SK-N-SH (cell line): ENCODE measurements around the gene LRRC70. TPM values are rescaled to one million over a fixed set of nuclear protein-coding genes. Genes with fewer than 3 reads are reported as not detected.

ENCODE experiments used
- CTCF ChIA-PET: fragments of 300-600, 350-600 bp; formaldehyde crosslinking; extraction: SDS; loops from one replicate; lab custom pipeline; 2021; lab: Yijun Ruan, JAX
- POLR2A ChIA-PET: fragments of 350-600 bp; sonication (Branson Sonifier 250); formaldehyde crosslinking; extraction: SDS; loops from one replicate; lab custom pipeline; 2020; ENCODE audit warnings: antibody characterized with exemption, inconsistent platforms; lab: Yijun Ruan, JAX
- DNase-seq: peaks from one replicate; pipeline ENCODE4 v3.0.0; 2012
- H2AFZ ChIP-seq: fragments of 200-600 bp; sonication (generic); 2 replicates; pipeline ENCODE4 v1.8.1; 2016; ENCODE audit warnings: antibody characterized with exemption, mild to moderate bottlenecking, low read depth
- H3F3A ChIP-seq: fragments of 200-600 bp; sonication (generic); replicated peaks from 2 replicates; pipeline ENCODE3; 2016; ENCODE audit warnings: antibody characterized with exemption, mild to moderate bottlenecking; ENCODE audit not compliant: insufficient read depth
- H3K27ac ChIP-seq, 2 experiments: fragments of 200-500 bp in 1 of 2; fragments of 200-600 bp in 1 of 2; sonication (Bioruptor generic) in 1 of 2; sonication (generic), shearing (Covaris generic) in 1 of 2; 2 replicates each; pipeline versions ENCODE4 v1.5.1 to v1.6.1; 2014 to 2016; ENCODE audit warnings: low read depth in 2 of 2, inconsistent platforms in 1 of 2, low read length in 1 of 2, mild to moderate bottlenecking in 1 of 2, mixed read lengths in 1 of 2
- H3K27me3 ChIP-seq: fragments of 200-600 bp; sonication (generic), shearing (Covaris generic); 2 replicates; pipeline ENCODE4 v1.6.1; 2016; ENCODE audit warnings: mixed run types; ENCODE audit not compliant: insufficient read depth
- H3K36me3 ChIP-seq, 2 experiments: fragments of 200-500 bp in 1 of 2; fragments of 200-600 bp in 1 of 2; sonication (Bioruptor generic) in 1 of 2; sonication (generic) in 1 of 2; replicated peaks in 1 of 2; 2 replicates each; pipeline versions ENCODE3 to v1.5.1; 2014 to 2016; ENCODE audit warnings: low read length in 1 of 2, mild to moderate bottlenecking in 1 of 2; ENCODE audit not compliant: insufficient read depth in 2 of 2, control insufficient read depth in 1 of 2
- H3K4me1 ChIP-seq, 2 experiments: fragments of 200-500 bp in 1 of 2; fragments of 200-600 bp in 1 of 2; sonication (Bioruptor generic) in 1 of 2; sonication (generic), shearing (Covaris generic) in 1 of 2; 2 replicates each; pipeline versions ENCODE4 v1.5.1 to v1.6.1; 2014 to 2016; ENCODE audit warnings: low read depth in 1 of 2, low read length in 1 of 2, mixed run types in 1 of 2; ENCODE audit not compliant: insufficient read depth in 2 of 2, control insufficient read depth in 1 of 2
- H3K4me2 ChIP-seq: fragments of 200-600 bp; sonication (generic), shearing (Covaris generic); 2 replicates; pipeline ENCODE4 v1.6.1; 2017; ENCODE audit warnings: mixed run types
- H3K4me3 ChIP-seq, 2 experiments: fragments of 200-500 bp in 1 of 2; fragments of 200-600 bp in 1 of 2; sonication (Bioruptor generic) in 1 of 2; sonication (generic), shearing (Covaris generic) in 1 of 2; 2 replicates each; pipeline versions ENCODE4 v1.5.1 to v1.8.1; 2014 to 2016; ENCODE audit warnings: low read depth in 2 of 2, inconsistent platforms in 1 of 2, low read length in 1 of 2, mild to moderate bottlenecking in 1 of 2, mixed read lengths in 1 of 2, moderate library complexity in 1 of 2
- H3K79me2 ChIP-seq: fragments of 200-600 bp; sonication (generic); 2 replicates; pipeline ENCODE4 v1.8.1; 2017; ENCODE audit warnings: mild to moderate bottlenecking; ENCODE audit not compliant: insufficient read depth
- H3K9ac ChIP-seq: fragments of 200-600 bp; sonication (generic); 2 replicates; pipeline ENCODE4 v1.6.1; 2017; ENCODE audit warnings: mixed run types
- H3K9me2 ChIP-seq: fragments of 200-600 bp; sonication (generic); 2 replicates; pipeline ENCODE4 v1.6.1; 2017; ENCODE audit warnings: mixed run types
- H3K9me3 ChIP-seq: fragments of 200-600 bp; sonication (generic); 2 replicates; pipeline ENCODE4 v1.6.1; 2017; ENCODE audit warnings: mixed run types, mild to moderate bottlenecking, moderate library complexity
- H4K20me1 ChIP-seq: fragments of 200-600 bp; sonication (generic); 2 replicates; pipeline ENCODE4 v1.6.1; 2017; ENCODE audit warnings: mild to moderate bottlenecking, mixed run types; ENCODE audit not compliant: insufficient read depth
- FOSL2 ChIP-seq: IDR thresholded peaks from 2 replicates; pipeline ENCODE4 v1.4.0; 2012; ENCODE audit warnings: low read depth, mild to moderate bottlenecking, moderate library complexity, borderline replicate concordance
- FOXJ3 ChIP-seq: sonication (generic); formaldehyde crosslinking; IDR thresholded peaks from 2 replicates; pipeline ENCODE4 v1.5.1; 2020; ENCODE audit warnings: mild to moderate bottlenecking, missing genetic modification reagents
- GATA2 ChIP-seq: sonication (generic); formaldehyde crosslinking; IDR thresholded peaks from 2 replicates; pipeline ENCODE4 v1.5.0; 2020; ENCODE audit warnings: mild to moderate bottlenecking, missing genetic modification reagents
- JUND ChIP-seq: IDR thresholded peaks from 2 replicates; pipeline ENCODE4 v1.4.0; 2012
- RFX5 ChIP-seq: IDR thresholded peaks from 2 replicates; pipeline ENCODE4 v1.6.1; 2012; ENCODE audit warnings: mild to moderate bottlenecking, improper control_type of control experiment, low read length
- RXRA ChIP-seq: IDR thresholded peaks from 2 replicates; pipeline ENCODE4 v1.4.0; 2012; ENCODE audit warnings: low read depth, mild to moderate bottlenecking, borderline replicate concordance
- TCF12 ChIP-seq: IDR thresholded peaks from 2 replicates; pipeline ENCODE4 v1.4.0; 2012
- WGBS: methylation state at CpG from one replicate; pipeline ENCODE4 v1.1.6; 2017; ENCODE audit warnings: low lambda C conversion rate; 5-methylcytosine and 5-hydroxymethylcytosine counted together
- polyA plus RNA-seq, 3 experiments: library from polyadenylated mRNA; depleted of rRNA; stranded (reverse); fragments of >200 nt; gene quantifications; 2 replicates each; pipeline ENCODE4 v1.2.3, GENCODE V29; 2012
- TF ChIP-seq, protein P1 (sequence below): IDR thresholded peaks from 2 replicates; pipeline ENCODE4 v1.6.1; 2012; ENCODE audit warnings: mild to moderate bottlenecking, low read depth, low read length, moderate library complexity
- TF ChIP-seq, protein P2 (sequence below): IDR thresholded peaks from 2 replicates; pipeline ENCODE4; 2012
- TF ChIP-seq, protein P3 (sequence below): IDR thresholded peaks from 2 replicates; pipeline ENCODE4 v1.4.0; 2012; ENCODE audit warnings: low read depth, borderline replicate concordance

The LRRC70 gene
- polyA plus RNA-seq, 1 of the 3 experiments (the other 2 are of a cell fraction) = 0.08 TPM

DNA sequence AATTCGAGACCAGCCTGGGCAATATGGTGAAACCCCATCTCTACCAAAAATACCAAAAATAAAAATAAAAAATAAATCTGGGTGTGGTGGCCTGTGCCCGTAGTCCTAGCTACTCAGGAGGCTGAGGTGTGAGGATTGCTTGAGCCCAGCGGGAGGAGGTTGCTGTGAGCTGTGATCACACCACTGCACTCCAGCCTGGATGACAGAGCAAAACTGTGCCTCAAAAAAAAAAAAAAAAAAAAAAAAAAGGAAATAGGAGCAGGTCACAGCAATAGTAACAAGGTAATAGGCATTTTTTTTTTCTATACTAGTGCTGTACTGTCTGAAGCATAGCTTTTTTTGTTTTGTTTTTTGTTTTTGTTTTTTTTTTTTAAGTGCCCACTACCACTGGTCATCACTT lies 5.8 kb downstream of the LRRC70 start:
- Histone ChIP-seq H3K27ac (no peak overlapping the region), H3K4me1 (peaks cover 0 to 7% of the 10 kb centered on the region in 2 experiments; a peak in 2 of 4 replicates), H3K27me3 (no peaks in the 10 kb centered on the region), H3K79me2 (no peaks in the 10 kb centered on the region), H3K9ac (no peak overlapping the region), H3K36me3 (peaks cover 14 to 19% of the 10 kb centered on the region in 2 experiments), H3K9me3 (no peaks in the 10 kb centered on the region), H3K4me3 (no peak overlapping the region), H3K9me2 (no peaks in the 10 kb centered on the region), H3K4me2 (no peak overlapping the region), H4K20me1 (no peaks in the 10 kb centered on the region), H3F3A (peaks cover 5% of the 10 kb centered on the region), H2AFZ (no peak overlapping the region)
- no peak for DNase-seq
- ChIA-PET CTCF (no interaction called here), POLR2A (no interaction called here)
- WGBS = 98% methylated on average over 3 of the region's 3 CpGs
- TF ChIP-seq RFX5 = no peak

DNA sequence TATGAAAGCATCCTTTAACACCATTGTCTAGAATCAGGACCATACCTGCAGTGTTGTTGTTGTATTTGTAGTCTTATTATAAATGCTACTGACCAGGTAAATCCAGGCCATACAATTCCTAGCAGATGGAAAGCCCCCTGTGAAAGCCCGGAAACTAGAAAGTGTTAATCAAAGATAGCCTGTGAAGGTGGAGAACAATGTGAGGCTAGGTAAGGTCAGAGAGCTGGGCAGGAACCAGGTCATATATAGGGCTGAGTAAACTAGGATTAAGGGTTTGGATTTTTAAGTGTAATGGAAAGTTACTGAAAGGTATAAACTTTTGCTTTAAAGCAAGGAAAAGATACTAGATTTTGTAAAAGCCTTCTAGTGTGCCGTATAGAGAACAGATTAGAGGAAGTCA lies 6.7 kb downstream of the LRRC70 start:
- 94% methylated on average over 2 of the region's 2 CpGs for WGBS
- H3K27ac ChIP-seq = no peak overlapping the region
- H3K4me1 ChIP-seq = peaks cover 0 to 7% of the 10 kb centered on the region in 2 experiments; a peak in 2 of 4 replicates
- H3F3A ChIP-seq = peaks cover 5% of the 10 kb centered on the region
- no peaks in the 10 kb centered on the region for H3K9me3 ChIP-seq
- H4K20me1 ChIP-seq = no peaks in the 10 kb centered on the region
- TF ChIP-seq GATA2 (CRISPR knock-in tag) (no peak), FOXJ3 (CRISPR knock-in tag) (no peak), RXRA (no peak)
- TF ChIP-seq, protein P1, sequence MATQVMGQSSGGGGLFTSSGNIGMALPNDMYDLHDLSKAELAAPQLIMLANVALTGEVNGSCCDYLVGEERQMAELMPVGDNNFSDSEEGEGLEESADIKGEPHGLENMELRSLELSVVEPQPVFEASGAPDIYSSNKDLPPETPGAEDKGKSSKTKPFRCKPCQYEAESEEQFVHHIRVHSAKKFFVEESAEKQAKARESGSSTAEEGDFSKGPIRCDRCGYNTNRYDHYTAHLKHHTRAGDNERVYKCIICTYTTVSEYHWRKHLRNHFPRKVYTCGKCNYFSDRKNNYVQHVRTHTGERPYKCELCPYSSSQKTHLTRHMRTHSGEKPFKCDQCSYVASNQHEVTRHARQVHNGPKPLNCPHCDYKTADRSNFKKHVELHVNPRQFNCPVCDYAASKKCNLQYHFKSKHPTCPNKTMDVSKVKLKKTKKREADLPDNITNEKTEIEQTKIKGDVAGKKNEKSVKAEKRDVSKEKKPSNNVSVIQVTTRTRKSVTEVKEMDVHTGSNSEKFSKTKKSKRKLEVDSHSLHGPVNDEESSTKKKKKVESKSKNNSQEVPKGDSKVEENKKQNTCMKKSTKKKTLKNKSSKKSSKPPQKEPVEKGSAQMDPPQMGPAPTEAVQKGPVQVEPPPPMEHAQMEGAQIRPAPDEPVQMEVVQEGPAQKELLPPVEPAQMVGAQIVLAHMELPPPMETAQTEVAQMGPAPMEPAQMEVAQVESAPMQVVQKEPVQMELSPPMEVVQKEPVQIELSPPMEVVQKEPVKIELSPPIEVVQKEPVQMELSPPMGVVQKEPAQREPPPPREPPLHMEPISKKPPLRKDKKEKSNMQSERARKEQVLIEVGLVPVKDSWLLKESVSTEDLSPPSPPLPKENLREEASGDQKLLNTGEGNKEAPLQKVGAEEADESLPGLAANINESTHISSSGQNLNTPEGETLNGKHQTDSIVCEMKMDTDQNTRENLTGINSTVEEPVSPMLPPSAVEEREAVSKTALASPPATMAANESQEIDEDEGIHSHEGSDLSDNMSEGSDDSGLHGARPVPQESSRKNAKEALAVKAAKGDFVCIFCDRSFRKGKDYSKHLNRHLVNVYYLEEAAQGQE = no peak
- no peak overlapping the region for H3K4me3 ChIP-seq
- peaks cover 10 to 14% of the 10 kb centered on the region in 2 experiments for H3K36me3 ChIP-seq
- POLR2A ChIA-PET = no interaction called here
- no peak overlapping the region for H3K9ac ChIP-seq
- no peak for DNase-seq
- CTCF ChIA-PET = no interaction called here
- no peaks in the 10 kb centered on the region for H3K9me2 ChIP-seq
- H3K4me2 ChIP-seq = no peak overlapping the region
- H2AFZ ChIP-seq = no peak overlapping the region
- no peaks in the 10 kb centered on the region for H3K27me3 ChIP-seq
- no peaks in the 10 kb centered on the region for H3K79me2 ChIP-seq

DNA sequence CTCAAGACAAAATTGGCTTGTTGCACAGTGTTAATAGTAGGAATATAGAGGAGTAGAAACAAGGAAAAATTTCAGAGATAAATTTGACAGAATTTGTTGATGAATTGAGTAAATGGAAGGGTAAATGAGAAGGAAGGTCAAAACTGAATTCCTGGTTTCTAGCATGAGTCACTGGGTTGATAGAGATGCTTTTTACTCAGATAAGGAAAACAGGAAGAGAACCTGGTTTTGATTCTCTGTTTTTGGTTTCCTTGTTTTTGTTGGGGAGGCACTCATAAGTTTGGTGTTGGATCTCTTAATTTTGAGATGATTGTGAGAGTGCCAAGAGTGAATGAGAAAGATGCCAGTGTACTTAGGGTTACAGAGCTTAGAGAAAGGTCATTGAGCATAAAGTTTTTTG lies 7.1 kb downstream of the LRRC70 start:
- DNase-seq = no peak
- H3F3A ChIP-seq = peaks cover 5% of the 10 kb centered on the region
- H3K4me2 ChIP-seq = no peak overlapping the region
- H3K9ac ChIP-seq = no peak overlapping the region
- H2AFZ ChIP-seq = no peak overlapping the region
- no peak overlapping the region for H3K27ac ChIP-seq
- no peaks in the 10 kb centered on the region for H3K9me3 ChIP-seq
- no peaks in the 10 kb centered on the region for H3K9me2 ChIP-seq
- POLR2A ChIA-PET = no interaction called here
- CTCF ChIA-PET = interaction anchor here (1.1 kb wide), 2 partner anchors 21 to 125 kb away, joined by 3 to 5 read pairs; no protein-coding TSS in a partner anchor
- peaks cover 8 to 9% of the 10 kb centered on the region in 2 experiments for H3K36me3 ChIP-seq
- H4K20me1 ChIP-seq = no peaks in the 10 kb centered on the region
- no peaks in the 10 kb centered on the region for H3K79me2 ChIP-seq
- H3K4me3 ChIP-seq = no peak overlapping the region
- peaks cover 0 to 7% of the 10 kb centered on the region in 2 experiments; a peak in 2 of 4 replicates for H3K4me1 ChIP-seq
- TF ChIP-seq JUND = peak; percentile 18; the same call in 1 of the 2 replicates
- TF ChIP-seq, protein P2, sequence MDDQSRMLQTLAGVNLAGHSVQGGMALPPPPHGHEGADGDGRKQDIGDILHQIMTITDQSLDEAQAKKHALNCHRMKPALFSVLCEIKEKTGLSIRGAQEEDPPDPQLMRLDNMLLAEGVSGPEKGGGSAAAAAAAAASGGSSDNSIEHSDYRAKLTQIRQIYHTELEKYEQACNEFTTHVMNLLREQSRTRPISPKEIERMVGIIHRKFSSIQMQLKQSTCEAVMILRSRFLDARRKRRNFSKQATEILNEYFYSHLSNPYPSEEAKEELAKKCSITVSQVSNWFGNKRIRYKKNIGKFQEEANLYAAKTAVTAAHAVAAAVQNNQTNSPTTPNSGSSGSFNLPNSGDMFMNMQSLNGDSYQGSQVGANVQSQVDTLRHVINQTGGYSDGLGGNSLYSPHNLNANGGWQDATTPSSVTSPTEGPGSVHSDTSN = 0 out of 2 replicates have a peak, but pooled peaks have one; percentile 15
- peak; percentile 11; the same call in 1 of the 2 replicates for TF ChIP-seq TCF12
- TF ChIP-seq FOSL2 = peak; percentile 42; the same call in 1 of the 2 replicates
- TF ChIP-seq, protein P3, sequence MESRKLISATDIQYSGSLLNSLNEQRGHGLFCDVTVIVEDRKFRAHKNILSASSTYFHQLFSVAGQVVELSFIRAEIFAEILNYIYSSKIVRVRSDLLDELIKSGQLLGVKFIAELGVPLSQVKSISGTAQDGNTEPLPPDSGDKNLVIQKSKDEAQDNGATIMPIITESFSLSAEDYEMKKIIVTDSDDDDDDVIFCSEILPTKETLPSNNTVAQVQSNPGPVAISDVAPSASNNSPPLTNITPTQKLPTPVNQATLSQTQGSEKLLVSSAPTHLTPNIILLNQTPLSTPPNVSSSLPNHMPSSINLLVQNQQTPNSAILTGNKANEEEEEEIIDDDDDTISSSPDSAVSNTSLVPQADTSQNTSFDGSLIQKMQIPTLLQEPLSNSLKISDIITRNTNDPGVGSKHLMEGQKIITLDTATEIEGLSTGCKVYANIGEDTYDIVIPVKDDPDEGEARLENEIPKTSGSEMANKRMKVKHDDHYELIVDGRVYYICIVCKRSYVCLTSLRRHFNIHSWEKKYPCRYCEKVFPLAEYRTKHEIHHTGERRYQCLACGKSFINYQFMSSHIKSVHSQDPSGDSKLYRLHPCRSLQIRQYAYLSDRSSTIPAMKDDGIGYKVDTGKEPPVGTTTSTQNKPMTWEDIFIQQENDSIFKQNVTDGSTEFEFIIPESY = no peak
- no peaks in the 10 kb centered on the region for H3K27me3 ChIP-seq
